ENCODE measurements around the gene CCDC82. TPM values are rescaled to one million over a fixed set of nuclear protein-coding genes. Genes with fewer than 3 reads are reported as not detected.

The CCDC82 gene
- 22.7 and 24.7 TPM in 2 replicates for total RNA-seq (2014; rRNA removed; shearing (Covaris generic))

DNA sequence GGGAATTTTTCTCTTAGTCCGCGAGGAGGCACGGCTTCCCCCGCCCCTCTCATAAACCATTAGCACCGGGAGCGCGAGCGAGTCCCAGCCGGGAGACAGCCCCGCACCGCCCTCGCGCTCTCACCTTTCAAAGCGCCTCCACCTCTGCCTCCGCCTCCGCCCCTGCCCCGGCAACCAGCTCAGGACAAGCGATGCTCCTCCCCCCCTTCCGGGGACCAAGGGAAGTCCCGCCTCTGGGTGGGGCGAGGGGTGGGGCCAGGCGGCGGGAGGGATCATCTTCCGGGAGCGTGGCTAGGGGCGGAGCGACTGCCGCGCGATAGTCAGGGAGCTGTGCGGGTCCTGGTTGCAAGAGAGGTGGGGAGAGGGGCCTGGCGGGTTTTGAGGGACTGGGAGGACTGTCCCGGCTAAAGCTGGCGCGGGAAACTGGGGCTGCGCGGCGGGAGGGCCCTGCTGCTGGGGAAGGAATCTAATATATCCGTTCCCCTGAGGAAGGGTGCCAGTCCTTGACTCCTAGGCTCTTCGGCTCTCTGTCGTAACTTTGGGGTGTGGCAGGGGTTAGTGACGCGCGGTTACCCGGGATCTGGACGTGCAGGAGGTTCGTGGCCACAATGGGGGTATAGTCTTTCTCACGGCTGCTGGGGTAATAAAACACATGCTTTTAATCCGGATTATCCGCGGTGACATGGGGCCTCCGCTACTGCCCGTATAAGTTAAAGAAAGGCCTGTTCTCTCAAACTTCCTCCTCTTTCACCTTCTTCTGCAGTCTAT is at the start of gene CCDC82, which contains the start of gene JRKL:
TSS of gene CCDC82 (minus strand) at position 193 of the 768 bp plus-strand sequence. CDS start 5,165 bp downstream, outside the sequence.
TSS of gene JRKL (plus strand) at position 294 of the 768 bp plus-strand sequence. CDS start 637 bp downstream, outside the sequence.

DNA sequence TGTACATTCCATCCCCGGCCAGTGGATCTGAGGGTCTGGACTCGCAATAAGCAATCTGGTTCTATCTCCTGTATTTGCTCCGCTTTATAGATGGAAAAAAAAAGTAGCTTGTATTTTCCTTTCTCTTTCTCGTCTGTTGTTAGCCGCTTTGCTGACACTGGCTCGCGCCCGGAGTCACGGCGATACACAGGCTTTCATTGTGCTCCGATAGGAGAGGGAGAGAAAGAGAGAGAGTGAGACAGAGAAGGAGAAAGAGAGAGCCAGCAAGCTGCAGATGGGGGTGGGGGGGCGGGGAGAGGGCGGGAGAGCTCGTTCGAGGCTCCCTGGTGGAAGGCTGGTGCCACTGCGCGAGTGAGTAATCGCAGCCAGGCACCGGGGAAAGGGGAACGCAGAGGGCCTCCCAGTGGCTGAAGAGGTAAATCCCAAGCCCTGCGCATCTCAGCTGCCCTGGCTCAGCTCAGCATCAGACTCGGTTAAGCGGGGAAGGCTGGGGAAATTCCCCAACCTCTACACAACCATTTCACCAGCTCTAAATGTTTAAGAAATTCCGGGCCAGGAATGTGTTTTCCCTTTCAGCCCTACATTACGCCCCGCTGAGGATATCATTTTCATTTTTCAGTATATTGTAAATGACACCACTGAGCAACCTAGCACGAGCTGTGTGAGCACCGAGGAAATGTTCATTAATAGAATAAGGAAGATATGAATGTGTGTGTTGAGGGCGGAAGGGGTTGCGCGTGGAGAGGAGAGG is 46.6 kb downstream of the CCDC82 start, which contains the start of gene MAML2:
TSS of gene MAML2 (minus strand) at position 235 of the 751 bp plus-strand sequence. CDS start 1,300 bp downstream, outside the sequence.

Small RNA genes within 50 kb of the gene (small RNA-seq; reads per million reads assigned to genes)
- not detected for gene MIR1260B

Other genes starting within 250 kb of the CCDC82 start
- gene MAML2, start 46.7 kb downstream of the CCDC82 start, total RNA-seq (2014; rRNA removed; shearing (Covaris generic)), result 15.1 and 17.9 TPM in 2 replicates
- 6.0 and 7.5 TPM in 2 replicates for gene JRKL, start 101 bp upstream of the CCDC82 start, total RNA-seq (2014; rRNA removed; shearing (Covaris generic))

All from A375 (cell line).